Superior temporal gyrus (tissue), 1 donor: Measurements from ENCODE around the gene MALAT1.
A peak's percentile ranks its signal among the peaks of the same experiment; 100 is the strongest.

Experiments
- DNase-seq: peaks from one replicate; pipeline ENCODE4 v3.0.0-alpha.2; 2016; ENCODE audit errors: extremely low spot score

The MALAT1 gene

DNA sequence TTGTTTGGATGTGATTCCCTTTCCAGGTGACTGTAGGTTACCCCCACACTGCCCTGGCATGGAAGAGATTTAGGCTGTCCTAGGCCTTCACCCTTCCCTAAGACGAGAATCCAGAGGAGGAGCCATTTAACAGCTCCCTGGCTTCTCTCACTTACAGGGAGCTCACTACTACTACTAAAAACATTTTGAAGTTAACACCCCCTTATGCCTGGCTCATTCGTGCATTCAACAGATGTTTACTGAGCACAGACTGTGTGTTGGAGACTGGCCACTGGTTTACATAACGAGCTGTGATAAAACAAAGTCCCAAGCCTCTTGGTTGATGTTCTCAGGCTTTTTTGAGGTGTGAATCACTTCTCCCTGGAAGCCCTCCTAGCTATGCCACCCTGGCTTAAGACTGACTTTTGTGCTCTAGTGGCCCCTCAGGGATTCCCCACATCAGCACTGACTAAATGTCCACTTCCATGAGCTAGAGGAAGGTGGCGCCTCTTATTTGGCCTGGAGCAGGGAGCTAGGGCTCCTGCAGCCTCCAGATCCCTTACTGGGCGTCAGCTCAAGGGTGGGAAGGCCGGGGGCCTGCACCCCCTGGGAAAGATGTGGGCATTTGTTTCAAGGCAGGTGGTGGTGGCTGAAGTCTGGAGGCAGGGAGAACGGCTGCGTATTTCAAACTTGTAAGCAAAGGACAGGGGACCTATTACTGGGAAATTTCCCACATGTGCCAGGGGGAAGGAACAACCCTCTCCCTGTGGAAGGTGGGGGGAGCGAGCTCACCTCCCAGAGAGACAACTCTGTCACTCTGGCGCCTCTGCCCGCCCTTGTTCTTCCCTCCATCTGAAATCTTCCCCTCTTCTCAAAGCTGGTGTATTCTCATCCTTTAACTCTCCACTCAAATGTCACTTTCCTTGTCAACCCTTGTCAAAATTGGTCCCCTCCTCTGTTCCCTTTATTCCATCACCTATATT is 19.4 kb upstream of the MALAT1 start:
- DNase-seq: peak; percentile 95

DNA sequence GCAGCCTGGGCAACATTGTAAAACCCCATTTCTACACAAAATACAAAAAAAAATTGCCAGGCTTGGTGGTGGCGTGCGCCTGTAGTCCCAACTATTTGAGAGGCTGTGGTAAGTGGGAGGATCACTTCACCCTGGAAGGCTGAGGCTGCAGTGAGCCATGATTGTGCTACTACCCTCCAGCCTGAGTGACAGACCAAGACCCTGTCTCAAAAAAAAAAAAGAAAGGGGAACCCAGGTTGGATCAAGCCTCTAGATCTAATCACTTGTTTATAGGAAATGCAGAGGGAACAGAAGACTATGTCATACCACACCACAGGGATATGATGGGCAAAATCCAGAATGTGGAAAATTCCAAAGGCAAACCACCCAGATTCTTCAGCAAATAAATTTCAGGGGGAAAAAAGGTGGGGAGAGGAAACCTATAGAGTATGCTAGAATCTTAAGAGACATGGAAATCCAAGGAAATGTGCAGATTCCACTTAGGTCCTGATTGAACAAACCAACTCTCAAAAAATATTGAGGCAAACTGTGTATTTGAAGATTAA is 16.5 kb upstream of the MALAT1 start:
- peak; percentile 56 for DNase-seq

DNA sequence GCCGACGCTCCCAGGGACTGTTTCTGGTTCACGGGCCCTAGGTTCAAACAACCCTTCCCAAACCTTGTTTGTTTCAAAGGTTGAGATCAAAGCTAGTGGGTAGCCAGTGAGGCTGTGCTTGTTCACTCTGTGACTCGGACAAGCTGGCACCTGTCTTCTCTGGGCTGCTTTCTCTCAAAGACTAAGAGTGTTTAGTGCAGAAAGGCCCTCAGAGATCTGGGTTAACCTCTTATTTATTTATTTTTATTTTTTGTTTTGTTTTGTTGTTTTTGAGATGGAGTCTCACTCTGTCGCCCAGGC is 13.0 kb upstream of the MALAT1 start:
- no peak for DNase-seq

DNA sequence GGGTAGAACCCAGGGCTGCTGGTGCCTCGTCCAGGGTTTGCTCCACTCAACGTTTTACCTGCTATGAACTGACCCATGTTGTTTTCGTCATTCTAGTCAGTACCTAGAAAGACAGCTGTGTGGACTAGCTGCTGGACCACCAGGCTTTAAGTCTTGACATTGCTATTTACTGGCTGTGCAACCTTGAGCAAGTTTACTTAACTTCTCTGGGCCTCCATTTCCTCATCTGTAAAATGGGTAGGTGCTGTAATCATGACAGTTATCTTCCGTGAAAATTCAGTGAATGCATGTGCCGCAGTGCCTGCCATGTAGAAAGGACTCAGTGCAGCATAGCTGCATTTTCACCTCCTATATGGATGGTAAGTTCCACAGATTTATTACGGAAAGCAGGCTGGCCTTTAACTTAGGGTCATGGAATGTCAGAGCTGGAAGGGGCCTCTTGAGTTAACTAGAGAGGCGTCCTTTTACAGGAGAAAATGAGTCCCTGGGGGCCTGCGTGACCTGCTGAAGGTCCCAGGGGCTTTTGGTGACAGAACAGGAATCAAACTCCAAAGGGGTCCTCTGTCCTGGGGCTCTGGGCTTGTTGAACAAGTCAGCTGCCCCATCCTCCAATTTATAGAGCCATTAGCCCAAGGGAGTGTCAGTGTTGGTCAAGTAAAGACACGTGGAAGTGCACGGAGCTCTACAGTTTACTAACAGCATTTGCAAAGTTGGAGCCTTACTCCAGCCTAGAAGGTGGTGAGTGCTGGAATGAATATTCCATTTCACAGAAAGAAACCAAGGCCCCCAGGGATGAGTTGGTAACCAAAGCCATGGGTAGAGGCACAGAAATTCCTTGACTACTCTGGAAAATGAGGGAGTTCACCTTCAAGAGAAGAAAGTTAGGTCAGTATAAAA is 12.0 kb upstream of the MALAT1 start:
- no peak for DNase-seq

- peak; percentile 100 for DNase-seq
Measured at GRCh38 chr11:65487467-65488272, 11.2 kb upstream of the MALAT1 start.

DNA sequence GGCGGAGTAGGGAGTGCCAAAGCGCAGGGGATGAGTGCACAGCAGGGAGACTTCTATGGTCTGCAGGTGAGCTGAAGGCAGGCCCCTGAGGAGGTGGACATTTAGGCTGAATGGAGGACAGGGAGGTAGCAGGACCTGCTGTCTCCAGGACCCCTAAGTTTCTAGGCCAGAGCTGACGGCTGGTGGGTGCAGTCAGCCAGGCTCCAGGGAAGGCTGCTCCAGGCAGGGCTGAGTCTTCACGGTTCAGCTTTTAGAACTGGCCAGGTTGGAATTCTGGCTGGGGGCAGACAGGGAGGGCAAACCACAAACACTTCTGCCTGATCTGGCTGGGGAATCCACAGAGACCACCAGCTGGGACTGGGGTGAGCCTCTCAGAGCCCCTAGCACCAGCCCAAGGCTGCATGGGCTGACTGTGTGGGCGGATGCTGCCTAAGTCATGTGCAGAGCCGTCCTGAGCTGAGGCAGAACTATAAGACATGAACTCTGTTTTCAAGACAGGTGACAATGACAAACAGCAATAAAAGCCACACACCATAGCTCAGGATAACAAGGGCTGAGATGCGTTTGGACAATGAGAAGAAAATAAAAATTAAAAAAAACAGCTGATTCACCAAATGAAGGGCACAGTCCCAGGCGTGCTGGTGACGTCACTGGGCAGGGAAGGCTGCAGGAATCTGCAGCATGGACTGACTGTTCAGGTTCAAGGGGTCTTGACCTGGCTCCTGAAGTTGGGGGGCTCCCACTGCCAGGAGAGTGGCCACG is 10.4 kb upstream of the MALAT1 start:
- peak; percentile 74 for DNase-seq

DNA sequence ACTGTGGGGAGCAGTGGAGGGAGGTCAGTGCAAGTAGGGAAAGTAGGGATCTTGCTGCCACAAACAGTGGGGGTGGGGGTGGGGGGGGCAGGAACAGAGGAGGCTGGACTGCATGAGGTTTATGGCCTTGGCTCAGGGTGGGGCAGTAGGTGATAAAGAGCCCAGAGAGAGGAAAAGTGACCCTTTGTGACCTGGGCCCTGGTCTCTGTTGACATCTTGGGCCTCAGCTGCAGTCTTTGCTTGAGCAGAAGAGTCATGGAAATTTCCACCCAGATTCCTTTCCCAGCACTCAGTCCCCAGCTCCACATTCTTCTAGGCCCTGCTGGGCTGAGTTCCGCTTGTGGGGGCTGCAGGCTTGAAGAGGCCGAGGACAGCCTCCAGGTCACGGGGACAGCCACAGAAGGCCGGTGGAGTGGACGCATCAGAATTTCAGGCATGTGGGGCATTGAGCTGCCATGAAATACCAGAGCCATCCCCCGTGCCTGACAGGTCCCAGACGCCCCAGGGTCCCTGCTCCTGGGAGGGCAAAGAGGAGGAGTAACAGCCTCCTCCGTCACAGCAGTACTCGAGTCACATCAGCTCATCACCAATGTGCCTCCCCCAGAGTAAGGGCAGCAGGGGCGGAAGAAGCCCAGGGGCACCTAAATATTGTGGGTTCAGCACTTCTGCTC is 9.7 kb upstream of the MALAT1 start:
- DNase-seq: peak; percentile 71

DNA sequence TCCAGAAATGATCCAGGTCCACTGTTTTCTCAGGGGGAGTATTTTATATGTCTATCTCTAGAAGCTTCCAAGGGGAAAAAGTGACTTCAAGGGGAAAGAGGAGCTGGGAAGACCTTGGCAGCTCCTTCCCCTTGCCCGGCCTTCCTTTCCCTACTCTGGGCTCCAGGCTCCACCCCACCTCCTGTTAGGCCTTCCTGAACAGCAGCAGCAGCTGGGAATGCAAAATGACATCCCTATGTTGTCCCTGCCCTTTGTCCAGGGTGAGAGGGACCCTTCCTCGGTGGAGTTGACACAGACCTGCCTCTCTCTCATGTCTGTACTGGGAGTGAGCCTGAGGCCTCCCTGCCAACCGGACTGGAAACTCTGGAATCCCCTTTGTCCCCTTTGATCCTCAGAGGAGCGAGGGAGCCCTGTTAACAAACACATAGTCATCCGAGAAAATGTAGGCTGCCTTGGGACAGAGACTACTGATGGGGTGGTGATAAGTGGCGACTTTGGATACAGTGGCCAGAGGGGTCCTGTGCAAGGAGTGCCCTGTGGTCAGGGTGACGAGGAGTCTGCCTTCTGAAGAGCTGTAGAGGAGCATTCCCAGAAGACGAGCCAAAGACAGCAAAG is 9.0 kb upstream of the MALAT1 start:
- peak; percentile 58 for DNase-seq

- DNase-seq: peak; percentile 33
Measured at GRCh38 chr11:65491163-65491465, 7.7 kb upstream of the MALAT1 start.

GRCh38 chr11:65491614-65492386 is 7.0 kb upstream of the MALAT1 start:
- DNase-seq: no peak

DNA sequence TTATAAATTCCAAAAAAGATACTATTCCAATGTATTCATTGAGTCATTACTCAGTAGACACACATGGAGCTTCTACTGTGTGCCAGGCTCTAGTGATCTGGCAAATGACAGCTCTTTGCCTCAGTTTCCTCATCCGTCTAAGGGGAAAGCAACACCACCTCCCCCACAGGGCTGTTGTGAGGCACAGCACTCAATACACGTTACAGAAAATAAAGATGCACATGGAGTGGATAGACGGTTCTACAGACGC is 6.5 kb upstream of the MALAT1 start:
- peak; percentile 85 for DNase-seq

- peak; percentile 88 for DNase-seq
Measured at GRCh38 chr11:65492637-65493366, 6.0 kb upstream of the MALAT1 start.

DNA sequence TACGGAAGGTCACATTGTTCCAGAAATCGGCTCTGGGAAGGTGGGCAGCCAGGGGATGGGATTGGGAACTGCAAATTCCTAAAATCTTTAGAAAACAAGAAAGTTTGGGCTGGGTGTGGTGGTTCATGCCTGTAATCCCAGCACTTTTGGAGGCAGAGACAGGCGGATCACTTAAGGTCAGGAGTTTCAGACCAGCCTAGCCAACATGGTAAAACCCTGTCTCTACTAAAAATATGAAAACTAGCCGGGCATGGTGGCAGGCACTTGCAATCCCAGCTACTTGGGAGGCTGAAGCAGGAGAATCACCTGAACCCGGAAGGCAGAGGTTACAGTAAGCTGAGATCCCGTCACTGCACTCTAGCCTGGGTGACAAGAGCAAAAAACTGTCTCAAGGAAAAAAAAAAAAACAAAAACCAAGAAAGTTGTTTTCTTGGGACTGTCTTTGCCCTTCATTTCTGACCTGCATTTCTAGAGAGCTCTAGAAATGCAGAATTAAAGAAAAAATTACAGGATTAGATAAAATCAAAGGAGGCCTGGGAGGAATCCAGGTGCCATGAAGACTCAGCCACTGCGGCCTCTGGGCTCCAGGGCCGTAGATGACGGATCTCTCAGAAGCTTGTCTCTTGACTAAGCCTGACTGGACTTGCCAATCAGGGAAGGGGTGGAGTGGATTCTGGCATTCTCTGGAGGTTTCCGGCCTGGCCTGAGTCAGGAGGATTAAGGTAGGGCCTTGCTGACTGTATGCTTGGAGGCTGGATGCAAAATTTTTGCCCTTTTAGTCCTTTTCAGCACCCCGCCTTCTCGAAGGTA is 5.3 kb upstream of the MALAT1 start:
- peak; percentile 60 for DNase-seq

DNA sequence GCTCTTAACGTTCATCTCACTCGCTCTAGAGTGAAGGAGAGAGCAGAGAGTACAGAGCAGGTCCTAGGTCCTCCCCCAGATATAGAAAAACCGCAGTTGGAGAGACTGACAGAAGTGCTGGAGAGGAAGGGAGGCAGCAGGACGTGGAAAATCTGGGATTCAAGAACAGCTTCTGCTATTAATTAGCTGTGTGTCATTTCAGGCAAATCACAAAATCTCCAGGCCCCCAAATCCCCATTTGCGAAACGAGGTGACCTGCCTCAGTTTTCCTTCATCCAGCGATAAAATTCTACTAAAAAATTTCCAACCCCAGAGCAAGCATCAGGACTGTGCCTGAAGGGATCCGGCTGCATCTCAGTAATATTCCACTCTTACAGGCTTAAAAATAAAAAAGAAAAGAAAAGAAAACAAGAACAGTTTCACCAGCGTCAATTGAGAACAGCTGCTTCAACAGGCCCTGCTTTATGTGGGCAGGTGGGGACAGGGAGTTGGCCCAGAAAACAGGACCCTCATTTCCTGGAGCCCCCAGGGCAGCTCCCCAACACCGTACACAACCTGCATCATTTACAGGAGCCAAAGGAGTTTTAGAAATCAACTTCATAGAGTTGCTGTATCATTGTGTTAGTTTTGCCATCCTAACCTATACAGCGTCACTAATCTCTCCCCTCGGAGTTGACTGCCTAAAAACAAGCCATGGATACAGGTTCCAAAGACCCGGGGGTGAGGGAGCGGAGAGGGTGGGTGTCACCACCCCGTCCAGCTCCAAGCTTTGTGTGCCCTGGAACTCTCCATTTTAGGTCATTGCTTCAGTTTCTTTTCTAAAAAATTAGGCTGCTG is 2.3 kb upstream of the MALAT1 start:
- peak; percentile 78 for DNase-seq

DNA sequence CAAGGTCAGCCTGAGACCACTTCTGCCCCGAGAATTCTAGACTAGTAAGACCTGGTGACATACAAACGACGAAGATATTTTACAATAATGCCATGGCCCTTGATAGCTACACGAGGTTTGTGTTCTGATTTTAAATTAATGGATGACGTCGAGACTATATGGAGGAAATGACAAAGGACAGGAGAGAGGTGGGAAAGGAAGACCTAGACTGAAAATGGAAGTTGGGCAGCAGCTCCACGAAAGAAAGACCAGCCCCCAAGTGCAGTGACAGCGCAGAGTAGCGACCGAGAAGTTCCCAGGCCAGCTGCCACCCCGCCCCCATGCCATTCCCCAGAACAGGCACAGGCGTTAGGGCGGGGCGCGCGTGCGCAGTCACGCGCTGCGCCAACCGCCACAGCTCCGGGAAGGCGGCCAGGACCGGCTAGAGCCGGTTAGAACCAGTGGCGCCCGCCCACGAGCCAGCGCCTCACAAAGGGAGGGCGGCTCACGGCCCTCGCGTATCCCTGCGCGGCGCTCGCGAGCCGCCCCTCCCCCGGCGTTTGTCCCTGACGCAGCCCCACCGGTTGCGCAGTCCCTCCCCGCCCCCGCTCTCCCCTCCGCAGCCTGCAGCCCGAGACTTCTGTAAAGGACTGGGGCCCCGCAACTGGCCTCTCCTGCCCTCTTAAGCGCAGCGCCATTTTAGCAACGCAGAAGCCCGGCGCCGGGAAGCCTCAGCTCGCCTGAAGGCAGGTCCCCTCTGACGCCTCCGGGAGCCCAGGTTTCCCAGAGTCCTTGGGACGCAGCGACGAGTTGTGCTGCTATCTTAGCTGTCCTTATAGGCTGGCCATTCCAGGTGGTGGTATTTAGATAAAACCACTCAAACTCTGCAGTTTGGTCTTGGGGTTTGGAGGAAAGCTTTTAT is 1.5 kb upstream of the MALAT1 start:
- DNase-seq: peak; percentile 95
